HG03066 (cell line): ENCODE measurements around the gene IFIT3.
"Not testable (repeated sequence)": the region's sequence is repeated elsewhere in the genome, so short reads cannot be mapped to it uniquely, and the experiment has no call there.

ENCODE experiments used
- ATAC-seq: cut with Tn5 transposase; IDR thresholded peaks from one replicate; pipeline ENCODE4 v1.9.1; 2021; ENCODE audit warnings: low read depth; ENCODE audit not compliant: unreplicated experiment

Gene IFIT3, protein sequence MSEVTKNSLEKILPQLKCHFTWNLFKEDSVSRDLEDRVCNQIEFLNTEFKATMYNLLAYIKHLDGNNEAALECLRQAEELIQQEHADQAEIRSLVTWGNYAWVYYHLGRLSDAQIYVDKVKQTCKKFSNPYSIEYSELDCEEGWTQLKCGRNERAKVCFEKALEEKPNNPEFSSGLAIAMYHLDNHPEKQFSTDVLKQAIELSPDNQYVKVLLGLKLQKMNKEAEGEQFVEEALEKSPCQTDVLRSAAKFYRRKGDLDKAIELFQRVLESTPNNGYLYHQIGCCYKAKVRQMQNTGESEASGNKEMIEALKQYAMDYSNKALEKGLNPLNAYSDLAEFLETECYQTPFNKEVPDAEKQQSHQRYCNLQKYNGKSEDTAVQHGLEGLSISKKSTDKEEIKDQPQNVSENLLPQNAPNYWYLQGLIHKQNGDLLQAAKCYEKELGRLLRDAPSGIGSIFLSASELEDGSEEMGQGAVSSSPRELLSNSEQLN

DNA sequence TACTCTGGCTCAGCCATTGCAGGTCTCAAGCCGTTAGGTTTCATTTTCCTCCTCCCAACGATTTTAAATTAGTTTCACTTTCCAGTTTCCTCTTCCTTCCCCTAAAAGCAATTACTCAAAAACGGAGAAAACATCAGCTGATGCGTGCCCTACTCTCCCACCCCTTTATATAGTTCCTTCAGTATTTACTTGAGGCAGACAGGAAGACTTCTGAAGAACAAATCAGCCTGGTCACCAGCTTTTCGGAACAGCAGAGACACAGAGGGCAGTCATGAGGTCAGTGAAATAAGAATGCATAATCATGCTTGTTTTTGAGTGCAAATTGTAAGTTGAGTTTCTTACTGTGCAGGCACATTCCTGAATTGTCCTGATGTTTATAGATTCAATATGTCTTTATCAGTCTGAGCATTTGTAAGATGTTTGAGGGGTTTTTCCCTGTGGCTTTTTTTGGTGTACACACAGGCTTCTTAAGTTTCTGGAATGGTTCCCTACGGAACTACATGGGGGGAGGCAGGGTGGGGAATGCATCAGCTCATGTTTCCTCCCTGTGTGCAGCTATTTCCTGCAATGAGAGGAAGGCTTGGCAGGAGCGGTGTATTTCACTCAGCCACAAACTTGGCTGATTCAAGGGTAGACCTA lies at the start of gene IFIT3:
Gene IFIT3, plus strand, starts transcription at position 195 of the 639 bp plus-strand sequence. Its CDS starts 77 bp downstream, at position 272.
- no peak for ATAC-seq

DNA sequence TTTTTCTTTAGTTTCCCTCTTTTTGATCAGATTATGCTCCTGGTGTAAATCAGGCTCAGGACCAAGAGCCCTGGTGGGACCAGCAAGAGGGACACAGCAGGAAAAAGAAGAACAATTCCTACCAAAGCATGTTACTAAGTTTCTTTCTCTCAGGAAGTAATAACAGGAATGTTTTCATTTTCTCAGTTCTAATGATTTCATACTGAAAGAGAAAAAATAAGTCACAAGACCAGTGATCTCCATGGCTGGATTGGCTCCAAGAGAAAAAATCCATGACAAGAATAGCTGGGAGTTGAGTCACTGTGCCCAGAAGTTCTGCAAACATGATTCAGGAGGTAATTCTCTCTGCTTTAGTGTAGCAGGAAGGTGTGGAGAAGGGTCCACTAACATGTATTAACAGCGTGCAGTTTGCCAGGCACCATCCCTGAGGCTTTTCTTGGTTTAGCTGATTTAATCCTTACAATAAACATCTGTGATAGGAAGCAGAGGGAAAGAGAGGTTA lies 49.7 kb upstream of the IFIT3 start:
- no peak for ATAC-seq

DNA sequence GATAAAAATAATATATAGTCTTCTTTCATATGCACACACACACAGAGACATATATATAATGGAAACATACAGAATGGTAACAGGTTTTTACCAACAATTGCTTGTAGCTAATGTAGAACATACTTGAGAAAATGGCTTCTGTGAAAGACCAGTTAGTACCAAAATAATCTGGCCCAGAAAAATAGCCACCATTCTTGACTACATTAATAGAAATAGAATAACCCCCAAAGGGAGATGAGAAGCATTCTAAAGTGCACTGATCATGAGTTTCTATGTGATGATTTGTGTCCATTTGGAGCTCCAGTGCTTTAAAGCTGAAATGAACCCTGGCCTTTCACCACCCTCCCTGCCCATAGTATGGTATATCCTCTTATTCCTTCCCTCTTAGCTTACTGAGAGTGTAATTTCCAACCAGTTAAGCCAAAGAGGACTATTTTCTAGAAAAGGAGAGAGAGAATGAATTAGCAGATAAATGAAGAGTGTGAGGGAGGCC lies 48.9 kb upstream of the IFIT3 start:
- ATAC-seq, result no peak

DNA sequence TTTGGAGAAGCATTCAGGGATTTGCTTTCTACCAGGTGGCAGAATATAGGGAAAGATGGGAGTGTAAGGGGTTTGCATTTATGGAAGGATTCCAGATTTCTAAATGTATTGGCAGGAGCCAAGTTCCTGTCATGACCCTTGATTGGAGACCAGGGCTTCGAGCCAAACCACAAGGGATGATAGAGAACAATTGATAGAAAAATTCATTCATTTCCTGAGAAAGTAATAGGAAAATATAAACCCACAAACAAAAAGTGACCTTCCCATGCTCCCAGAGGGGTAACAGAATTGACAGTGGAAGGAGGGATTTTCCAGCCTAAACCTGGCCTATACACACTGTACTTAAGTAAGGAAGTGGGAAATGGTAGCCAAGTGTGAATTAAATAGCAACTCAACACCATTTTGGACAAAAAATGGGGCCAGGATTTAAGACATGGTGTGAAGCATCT lies 48.4 kb upstream of the IFIT3 start:
- no peak for ATAC-seq

DNA sequence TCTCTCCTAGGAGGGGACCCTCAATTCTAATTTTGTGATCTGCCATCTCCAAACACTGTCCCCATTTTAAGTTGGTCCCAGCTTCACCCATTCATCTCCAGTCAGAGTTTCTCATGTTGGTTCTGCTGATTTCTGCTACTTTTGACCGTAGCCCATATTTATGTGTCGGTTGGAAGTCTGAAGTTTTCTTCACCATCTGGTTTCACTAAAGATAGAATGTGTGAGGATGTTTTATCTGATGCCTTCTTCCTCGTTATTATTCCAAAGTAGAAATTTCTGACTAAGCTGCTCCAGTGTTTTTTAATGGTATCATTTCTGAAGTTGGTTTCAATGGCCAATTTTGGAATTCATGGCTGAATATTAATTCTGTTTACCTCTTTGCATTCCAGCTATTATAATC lies 47.3 kb upstream of the IFIT3 start:
- ATAC-seq, result no peak

DNA sequence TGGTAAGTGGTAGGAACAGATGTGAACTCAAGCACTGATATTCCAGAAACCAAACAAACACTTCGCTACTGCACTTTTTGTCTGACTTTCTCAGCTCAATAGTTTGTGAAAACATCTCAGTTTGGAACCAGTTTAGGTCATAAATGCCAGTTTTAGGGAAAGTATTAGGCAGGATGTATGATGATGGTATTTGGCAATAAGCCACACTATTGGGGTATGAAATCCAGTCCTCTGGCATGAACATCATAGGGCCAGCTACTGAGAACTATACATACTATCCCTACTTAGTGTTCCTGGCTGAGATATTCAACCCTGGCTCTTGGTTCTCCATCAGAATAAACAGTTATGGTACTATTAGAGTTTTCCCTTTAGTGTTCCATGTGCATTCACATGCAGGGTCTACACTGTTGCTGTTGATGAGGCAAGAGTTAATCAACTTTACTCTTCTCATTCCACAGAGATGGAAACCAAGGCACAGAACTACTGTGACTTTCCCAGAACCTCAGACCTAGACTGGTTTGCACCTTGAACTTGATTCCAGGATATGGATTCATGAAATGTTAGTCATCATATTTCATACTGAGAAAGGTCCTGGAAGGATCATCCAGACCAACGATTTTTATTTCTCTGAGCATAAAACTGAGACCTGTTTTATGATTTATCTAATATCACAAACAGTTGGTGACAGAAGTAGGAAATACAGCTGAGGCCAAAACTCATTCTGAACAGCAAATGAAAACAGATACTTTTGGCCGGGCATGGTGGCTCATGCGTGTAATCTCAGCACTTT lies 46.0 kb upstream of the IFIT3 start:
- no peak for ATAC-seq

DNA sequence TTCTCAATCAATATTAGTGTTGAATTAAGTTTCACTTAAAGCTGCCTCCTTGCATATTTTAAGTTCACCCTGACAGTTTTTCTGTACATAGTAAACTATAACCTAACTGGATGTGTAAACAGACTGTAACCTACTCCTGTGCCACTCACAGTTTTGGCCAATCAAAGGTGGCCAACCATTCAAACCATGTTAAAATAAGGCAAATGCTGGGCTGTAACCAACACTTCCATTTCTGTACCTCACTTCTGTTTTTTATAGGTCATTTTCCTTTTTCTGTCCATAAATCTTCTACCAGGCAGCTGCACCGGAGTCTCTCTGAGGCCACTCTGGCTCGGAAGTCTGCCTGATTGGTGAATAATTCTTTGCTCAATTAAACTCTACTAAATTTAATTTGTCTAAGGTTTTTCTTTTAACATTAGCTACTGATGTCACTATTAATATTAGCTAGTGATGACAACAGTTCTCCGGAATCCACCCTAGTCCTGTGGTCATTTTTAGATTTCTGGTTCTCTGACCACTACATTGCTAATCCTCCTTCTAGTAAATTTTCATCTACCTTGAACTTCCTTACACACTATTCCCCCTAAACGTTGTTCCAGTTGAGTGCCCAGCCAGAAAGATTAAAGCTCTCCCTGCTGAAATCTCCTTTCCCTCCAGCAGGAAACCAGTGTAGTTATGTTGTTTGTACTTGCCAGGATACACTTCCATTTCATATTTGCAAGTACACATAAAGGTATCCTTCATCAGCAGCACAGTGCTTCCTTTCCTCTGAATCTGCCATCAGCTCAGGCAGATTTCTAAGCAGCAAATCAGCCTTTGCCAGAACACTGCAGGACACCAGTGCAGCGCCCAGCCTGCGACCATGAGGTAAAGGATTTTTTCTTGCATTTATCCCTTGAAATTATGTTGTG lies 44.5 kb upstream of the IFIT3 start:
- no peak for ATAC-seq

DNA sequence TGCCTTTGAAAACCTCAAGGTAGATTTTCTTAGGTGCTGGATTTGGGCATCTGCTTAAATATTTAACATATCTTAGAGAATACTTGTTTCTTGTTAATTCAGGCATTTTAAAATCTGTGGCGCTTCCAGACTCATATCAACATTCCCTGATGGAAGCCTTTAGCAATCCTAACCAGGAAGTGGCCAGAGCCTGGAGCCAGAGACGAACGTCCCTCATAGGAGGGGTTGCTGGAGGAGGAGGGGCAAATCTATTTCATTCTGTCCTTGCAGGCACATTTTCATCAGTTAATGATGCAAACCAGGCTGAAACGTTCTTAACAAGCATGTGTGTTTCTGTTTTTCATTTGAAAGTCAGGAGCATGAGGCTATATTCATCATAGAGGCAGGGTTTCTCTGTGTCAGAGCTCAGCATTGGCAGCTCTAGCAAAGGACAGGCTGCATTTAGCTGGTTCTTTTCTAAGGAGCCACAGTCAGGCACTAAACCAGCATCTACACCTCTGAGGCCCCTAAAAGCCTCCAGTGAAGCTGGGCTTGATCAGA lies 43.8 kb upstream of the IFIT3 start:
- ATAC-seq, result no peak

DNA sequence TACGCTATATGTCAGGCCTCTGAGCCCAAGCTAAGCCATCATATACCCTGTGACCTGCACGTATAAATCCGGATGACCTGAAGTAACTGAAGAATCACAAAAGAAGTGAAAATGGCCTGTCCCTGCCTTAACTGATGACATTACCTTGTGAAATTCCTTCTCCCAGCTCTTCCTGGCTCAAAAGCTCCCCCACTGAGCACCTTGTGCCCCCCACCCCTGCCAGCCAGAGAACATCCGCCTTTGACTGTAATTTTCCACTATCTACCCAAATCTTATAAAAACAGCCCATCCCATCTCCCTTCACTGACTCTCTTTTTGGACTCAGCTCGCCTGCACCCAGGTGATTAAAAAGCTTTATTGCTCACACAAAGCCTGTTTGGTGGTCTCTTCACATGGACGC lies 43.1 kb upstream of the IFIT3 start:
- not testable (repeated sequence) for ATAC-seq

DNA sequence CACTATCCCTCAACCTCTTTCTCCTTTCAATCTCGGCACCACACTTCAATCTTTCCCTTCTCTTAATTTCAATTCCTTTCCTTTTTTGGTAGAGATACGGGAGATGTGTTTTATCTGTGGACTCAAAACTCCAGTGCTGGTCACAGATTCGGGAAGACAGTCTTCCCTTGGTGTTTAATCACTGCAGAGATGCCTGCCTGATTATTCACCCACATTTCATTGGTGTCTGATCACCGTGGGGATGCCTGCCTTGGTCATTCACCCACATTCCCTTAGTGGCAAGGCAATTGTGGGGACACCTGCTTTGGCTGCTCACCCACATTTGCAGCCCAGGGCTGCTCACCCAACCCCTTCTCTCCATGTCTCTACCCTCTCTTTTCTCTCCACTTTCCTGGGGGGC lies 42.5 kb upstream of the IFIT3 start:
- not testable (repeated sequence) for ATAC-seq

DNA sequence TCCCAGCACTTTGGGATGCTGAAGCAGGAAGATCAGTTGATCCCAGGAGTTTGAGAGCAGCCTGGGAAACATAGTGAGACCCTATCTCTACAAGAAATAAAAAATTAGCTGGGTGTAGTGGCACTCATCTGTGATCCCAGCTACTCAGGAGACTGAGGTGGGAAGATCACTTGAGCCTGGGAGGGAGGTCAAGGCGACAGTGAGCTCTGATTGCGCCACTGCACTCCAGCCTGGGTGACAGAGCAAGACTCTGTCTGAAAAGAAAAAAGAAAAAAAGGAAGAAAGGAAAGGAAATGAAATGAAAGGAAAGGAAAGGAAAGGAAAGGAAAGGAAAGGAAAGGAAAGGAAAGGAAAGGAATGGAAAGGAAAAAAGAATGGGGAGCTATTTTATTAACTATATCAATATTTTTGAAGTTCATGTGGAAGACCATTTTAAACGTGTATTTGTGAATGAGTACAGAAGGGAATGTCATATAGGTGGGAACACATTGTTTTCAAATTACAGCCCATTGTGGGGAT lies 33.0 kb upstream of the IFIT3 start:
- ATAC-seq, result no peak

DNA sequence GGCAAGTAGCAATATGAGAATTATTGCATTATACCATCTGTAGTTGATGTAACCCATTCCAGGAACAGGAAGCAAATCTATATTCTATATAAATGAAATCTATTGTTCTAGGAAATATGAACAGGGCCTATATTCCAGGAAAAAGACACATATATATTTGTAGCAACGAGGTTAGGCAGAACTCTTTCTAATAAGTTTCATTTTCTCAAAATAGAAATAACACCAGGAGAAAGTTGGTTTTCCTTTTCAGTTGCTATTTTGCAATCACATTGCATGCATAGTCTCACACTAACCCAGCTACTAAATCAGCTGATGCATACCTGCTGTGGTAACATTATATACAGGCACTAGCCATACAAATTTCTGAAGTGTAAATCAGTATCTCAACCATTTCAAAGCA lies 32.2 kb upstream of the IFIT3 start:
- no peak for ATAC-seq

DNA sequence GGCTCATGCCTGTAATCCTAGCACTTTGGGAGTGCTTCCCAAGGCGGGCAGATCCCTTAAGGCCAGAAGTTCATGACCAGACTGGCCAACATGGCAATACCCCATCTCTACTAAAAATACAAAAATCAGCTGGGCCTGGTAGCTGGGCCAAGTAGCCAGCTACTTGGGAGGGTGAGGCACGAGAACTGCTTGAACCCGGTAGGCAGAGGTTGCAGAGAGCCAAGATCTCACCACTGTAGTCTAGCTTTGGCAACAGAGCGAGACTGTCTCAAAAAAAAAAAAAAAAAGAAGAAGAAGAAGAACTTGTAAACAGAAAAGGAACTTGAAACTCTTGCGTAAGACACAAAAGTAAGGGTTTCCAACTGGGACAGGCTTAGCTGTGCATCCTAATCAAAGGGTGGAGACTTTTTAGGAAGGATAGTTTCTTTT lies 31.6 kb upstream of the IFIT3 start:
- ATAC-seq, result no peak

DNA sequence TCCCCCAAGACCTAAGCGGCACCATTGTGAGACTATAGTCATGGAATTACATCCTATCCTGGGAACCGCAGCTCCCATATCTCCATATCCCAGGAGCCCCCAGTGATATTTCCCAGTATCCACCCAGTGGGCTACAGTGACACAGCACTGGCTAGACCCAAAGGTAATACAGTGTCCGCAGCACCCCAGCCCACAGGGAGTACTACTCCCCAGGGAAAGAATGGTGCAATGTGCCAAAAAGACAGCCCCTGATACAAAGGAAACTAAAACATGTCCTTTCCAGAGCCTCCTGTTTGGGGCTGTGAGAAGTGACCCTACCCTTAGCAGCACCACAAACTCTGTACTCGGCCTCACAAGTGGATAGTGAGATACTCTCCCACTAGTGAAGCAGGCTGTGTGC lies 30.4 kb upstream of the IFIT3 start:
- no peak for ATAC-seq

DNA sequence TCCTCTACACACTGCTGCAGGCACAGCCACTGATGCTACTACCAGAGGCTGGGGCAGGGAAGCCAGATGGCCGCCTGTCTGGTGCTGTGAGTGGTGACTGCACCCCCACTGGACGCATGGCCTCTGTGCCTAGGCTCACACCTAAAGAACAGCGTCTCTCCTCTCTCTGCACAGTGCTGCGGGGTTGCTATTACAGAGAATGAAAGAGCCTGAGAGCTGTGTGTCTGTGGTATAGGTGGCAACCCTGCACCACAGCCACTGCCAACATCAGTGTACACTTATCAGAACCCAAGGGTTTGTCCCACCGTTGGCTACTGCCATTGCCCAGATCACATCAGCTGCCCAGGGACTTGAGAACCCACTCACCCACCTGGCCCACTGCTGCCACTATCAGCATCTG lies 30.0 kb upstream of the IFIT3 start:
- ATAC-seq, result no peak

DNA sequence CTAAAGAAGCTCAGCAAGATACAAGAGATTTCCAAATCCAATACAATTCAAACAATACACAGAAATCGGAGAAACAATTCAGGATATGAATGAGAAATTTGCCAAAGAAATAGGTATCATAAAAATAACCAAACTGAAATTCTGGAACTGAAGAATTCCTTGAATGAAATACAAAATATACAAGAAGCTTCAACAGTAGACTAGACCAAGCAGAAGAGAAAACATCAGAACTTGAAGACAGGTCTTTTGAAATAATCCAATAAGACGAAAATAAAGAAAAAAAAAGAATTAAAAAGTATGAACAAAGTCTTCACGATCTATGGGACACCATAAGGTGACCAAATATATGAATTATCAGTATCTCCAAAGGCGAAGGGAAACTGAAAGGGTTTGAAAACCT lies 28.8 kb upstream of the IFIT3 start:
- no peak for ATAC-seq

DNA sequence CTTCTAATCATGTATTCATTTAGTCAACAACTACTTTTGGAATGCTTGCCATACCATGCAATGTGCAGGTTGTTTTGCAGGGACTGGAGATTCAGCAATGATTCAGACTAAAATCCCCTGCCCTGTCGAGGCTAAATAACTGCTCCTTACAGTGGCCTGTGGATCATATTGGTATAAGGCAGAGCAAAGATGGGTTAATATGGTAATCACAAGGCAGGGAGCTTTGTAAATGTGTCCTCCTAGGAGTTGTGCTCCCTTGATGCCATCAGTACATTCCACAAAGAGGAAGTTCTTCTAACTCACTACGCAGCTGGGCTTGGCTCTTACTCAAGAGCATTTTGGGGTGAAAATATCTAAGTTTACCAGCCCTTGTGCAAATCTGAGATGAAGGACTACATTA lies 26.6 kb upstream of the IFIT3 start:
- peak; percentile 31 for ATAC-seq

DNA sequence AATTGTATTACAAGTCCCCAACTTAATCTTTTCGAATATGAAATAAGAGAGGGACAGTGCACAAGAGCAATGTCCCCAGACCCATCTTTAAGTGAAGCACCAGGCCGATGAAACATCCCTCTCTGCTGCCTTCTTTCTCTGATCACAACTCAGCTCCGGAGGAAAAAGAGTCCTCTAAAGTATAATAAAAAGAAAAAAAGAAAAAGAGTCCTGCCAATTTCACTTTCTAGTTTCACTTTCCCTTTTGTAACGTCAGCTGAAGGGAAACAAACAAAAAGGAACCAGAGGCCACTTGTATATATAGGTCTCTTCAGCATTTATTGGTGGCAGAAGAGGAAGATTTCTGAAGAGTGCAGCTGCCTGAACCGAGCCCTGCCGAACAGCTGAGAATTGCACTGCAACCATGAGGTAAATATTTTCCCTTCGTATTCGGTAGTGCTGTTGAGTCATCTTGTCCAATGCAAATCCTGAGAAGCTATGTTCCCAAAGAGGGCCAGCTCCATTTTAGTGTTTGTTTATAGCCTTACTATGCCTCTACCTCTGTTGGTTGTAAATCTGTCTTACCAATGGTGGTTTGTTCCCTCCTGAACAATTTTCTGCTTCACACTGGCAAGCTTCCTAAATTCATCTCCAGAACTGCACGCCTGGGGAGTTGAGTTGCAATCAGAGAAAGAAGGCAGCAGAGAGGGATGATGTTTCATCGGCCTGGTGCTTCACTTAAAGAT lies 25.9 kb upstream of the IFIT3 start, which contains the start of gene IFIT2:
Gene IFIT2, plus strand, starts transcription at position 326 of the 725 bp plus-strand sequence. Its CDS starts 78 bp downstream, at position 404.
- peak; percentile 75 for ATAC-seq
